ENCODE measurements around the gene MAN1A2.

MAN1A2 gene

DNA sequence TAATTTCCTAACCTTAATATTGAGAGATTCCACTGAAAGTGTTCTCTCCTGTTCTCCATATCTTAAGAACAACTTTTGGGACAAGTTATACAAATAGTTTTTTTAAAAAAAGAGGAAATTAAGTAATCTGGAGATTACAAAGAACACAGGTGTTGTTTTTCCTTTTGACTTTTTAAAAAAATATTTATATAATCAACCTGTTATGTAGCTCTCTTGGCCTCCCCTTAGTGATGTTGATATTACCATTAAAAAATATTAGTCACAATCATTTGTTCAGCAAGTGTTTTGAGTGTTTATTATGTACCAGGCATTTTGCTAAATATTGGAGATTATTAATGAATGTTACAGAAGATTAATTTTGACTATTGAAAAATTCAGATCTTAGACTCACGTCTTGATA lies 8.1 kb downstream of the MAN1A2 start:
- Histone ChIP-seq H3K27ac (no peak overlapping the region), H3K27me3 (ENCODE audit: insufficient read depth, low read depth) (no peaks in the 10 kb centered on the region), H3K4me2 (no peak overlapping the region), H2AFZ (ENCODE audit: low read depth) (no peak overlapping the region), H3K4me1 (ENCODE audit: low read depth, poor library complexity, severe bottlenecking) (peaks cover 20% of the 10 kb centered on the region), H3K9ac (no peak overlapping the region), H3K36me3 (ENCODE audit: insufficient read depth) (no peaks in the 10 kb centered on the region), H3K79me2 (ENCODE audit: insufficient read depth, low read depth) (peaks cover 77% of the 10 kb centered on the region), H4K20me1 (ENCODE audit: insufficient read depth) (no peaks in the 10 kb centered on the region), H3K4me3 (IDR thresholded peaks at IDR 0.05; ENCODE audit: insufficient read depth, low read depth, low read length) (no peak overlapping the region)
- TF ChIP-seq, protein P1, sequence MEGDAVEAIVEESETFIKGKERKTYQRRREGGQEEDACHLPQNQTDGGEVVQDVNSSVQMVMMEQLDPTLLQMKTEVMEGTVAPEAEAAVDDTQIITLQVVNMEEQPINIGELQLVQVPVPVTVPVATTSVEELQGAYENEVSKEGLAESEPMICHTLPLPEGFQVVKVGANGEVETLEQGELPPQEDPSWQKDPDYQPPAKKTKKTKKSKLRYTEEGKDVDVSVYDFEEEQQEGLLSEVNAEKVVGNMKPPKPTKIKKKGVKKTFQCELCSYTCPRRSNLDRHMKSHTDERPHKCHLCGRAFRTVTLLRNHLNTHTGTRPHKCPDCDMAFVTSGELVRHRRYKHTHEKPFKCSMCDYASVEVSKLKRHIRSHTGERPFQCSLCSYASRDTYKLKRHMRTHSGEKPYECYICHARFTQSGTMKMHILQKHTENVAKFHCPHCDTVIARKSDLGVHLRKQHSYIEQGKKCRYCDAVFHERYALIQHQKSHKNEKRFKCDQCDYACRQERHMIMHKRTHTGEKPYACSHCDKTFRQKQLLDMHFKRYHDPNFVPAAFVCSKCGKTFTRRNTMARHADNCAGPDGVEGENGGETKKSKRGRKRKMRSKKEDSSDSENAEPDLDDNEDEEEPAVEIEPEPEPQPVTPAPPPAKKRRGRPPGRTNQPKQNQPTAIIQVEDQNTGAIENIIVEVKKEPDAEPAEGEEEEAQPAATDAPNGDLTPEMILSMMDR (conservative IDR thresholded peaks at IDR 0.05; ENCODE audit: low read depth, low read length) = no peak

DNA sequence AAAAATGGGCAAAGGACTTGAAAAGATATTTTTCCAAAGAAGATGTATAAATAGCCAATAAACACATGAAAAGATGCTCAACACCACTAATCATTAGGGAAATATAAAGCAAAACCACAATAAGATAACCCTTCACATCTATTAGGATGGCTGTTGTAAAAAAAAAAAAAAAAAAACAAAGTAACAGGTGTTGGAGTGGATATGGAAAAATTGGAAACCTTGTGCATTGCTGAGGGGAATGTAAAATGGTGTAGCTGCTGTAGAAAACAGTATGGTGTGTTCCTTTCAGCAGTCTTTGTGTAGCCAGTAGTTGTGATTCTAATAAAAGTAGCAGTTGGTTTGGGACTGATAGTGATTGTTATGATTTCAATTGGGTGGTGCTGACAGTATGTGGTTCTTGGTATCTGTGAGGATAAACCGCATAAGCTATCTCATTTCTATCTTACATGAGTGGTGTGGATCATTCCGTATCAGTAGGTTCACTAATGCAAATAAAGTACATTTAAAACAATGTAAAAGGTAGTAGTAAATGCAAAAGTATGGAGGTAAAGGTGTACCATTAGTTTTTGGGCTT lies 19.9 kb downstream of the MAN1A2 start:
- no peak overlapping the region for H3K4me2 ChIP-seq
- H3K27ac ChIP-seq = no peak overlapping the region
- H3K27me3 ChIP-seq (ENCODE audit: insufficient read depth, low read depth) = no peaks in the 10 kb centered on the region
- no peak overlapping the region for H3K4me3 ChIP-seq (IDR thresholded peaks at IDR 0.05; ENCODE audit: insufficient read depth, low read depth, low read length)
- TF ChIP-seq, protein P1 (conservative IDR thresholded peaks at IDR 0.05; ENCODE audit: low read depth, low read length) = no peak
- peaks cover 60% of the 10 kb centered on the region; the same call in 1 of the 2 replicates for H3K79me2 ChIP-seq (ENCODE audit: insufficient read depth, low read depth)
- no peak overlapping the region for H2AFZ ChIP-seq (ENCODE audit: low read depth)
- no peaks in the 10 kb centered on the region for H3K4me1 ChIP-seq (ENCODE audit: low read depth, poor library complexity, severe bottlenecking)
- no peaks in the 10 kb centered on the region for H3K36me3 ChIP-seq (ENCODE audit: insufficient read depth)
- no peak overlapping the region for H3K9ac ChIP-seq
- no peaks in the 10 kb centered on the region for H4K20me1 ChIP-seq (ENCODE audit: insufficient read depth)

DNA sequence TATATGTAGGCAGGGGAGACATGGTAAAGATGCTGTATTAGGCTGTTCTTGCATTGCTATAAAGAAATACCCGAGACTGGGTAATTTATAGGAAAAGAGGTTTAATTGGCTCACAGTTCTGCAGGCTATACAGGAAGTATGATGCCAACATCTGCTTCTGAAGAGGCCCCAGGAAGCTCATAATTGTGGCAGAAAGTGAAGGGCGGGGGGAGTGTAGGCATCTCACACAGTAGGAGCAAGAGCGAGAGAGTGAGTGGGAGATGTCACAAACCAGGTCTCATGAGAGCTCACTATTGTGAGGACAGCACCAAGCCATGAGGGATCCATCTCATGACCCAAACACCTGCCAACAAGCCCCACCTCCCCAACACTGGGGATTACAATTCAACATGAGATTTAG lies 21.1 kb downstream of the MAN1A2 start:
- Histone ChIP-seq H3K4me3 (IDR thresholded peaks at IDR 0.05; ENCODE audit: insufficient read depth, low read depth, low read length) (no peak overlapping the region), H3K36me3 (ENCODE audit: insufficient read depth) (no peaks in the 10 kb centered on the region), H3K4me1 (ENCODE audit: low read depth, poor library complexity, severe bottlenecking) (no peaks in the 10 kb centered on the region), H3K9ac (no peak overlapping the region), H3K27me3 (ENCODE audit: insufficient read depth, low read depth) (no peaks in the 10 kb centered on the region), H4K20me1 (ENCODE audit: insufficient read depth) (no peaks in the 10 kb centered on the region), H2AFZ (ENCODE audit: low read depth) (no peak overlapping the region), H3K4me2 (no peak overlapping the region), H3K79me2 (ENCODE audit: insufficient read depth, low read depth) (peaks cover 54% of the 10 kb centered on the region; the same call in 1 of the 2 replicates), H3K27ac (no peak overlapping the region)
- TF ChIP-seq, protein P1 (conservative IDR thresholded peaks at IDR 0.05; ENCODE audit: low read depth, low read length) = no peak

DNA sequence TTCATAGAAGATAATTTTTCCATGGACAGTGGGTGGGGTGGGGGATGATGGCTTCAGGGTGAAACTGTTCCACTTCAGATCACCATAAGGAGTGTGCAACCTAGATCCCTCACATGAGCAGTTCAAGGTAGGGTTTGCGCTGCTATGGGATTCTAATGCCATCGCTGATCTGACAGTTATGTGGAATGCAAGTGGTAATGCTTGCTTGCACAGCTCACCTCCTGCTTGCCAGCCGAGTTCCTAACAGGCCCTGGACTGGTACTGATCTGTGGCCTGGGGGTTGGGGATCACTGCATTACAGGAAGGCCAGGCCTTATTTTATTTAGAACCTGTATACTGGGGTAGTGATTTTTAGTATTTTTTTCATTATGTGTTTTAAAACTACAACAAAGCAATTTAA lies 22.0 kb downstream of the MAN1A2 start:
- Histone ChIP-seq H3K4me1 (ENCODE audit: low read depth, poor library complexity, severe bottlenecking) (no peaks in the 10 kb centered on the region), H3K36me3 (ENCODE audit: insufficient read depth) (no peaks in the 10 kb centered on the region), H2AFZ (ENCODE audit: low read depth) (no peak overlapping the region), H3K79me2 (ENCODE audit: insufficient read depth, low read depth) (peaks cover 46% of the 10 kb centered on the region; the same call in 1 of the 2 replicates), H3K4me2 (no peak overlapping the region), H3K4me3 (IDR thresholded peaks at IDR 0.05; ENCODE audit: insufficient read depth, low read depth, low read length) (no peak overlapping the region), H3K9ac (no peak overlapping the region), H3K27ac (no peak overlapping the region), H3K27me3 (ENCODE audit: insufficient read depth, low read depth) (no peaks in the 10 kb centered on the region), H4K20me1 (ENCODE audit: insufficient read depth) (no peaks in the 10 kb centered on the region)
- TF ChIP-seq, protein P1 (conservative IDR thresholded peaks at IDR 0.05; ENCODE audit: low read depth, low read length) = no peak
